Fibroblast of skin of left quadriceps (primary cell): ENCODE measurements around the gene RP9.

Source experiments
- DNase-seq, 2 experiments: peaks; one replicate each; pipeline ENCODE4 v3.0.0-alpha.2; 2013; ENCODE audit warnings: low read depth in 2 of 2

RP9 gene

GRCh38 chr7:33062782-33063443 lies 46.3 kb downstream of the RP9 start:
- DNase-seq = peak; percentile 92

GRCh38 chr7:33062023-33062781 lies 47.0 kb downstream of the RP9 start, which contains the start of gene NT5C3A:
Gene NT5C3A (minus strand): TSS chr7:33062776. CDS start chr7:33062705, 71 bp downstream.
- no peak for DNase-seq

GRCh38 chr7:33061282-33061937 lies 47.8 kb downstream of the RP9 start:
- DNase-seq = no peak

GRCh38 chr7:33059635-33060034 lies 49.6 kb downstream of the RP9 start:
- DNase-seq = no peak

- DNase-seq = no peak
Observed at GRCh38 chr7:33055158-33055557, 54.0 kb downstream of the RP9 start.

GRCh38 chr7:33054261-33054964 lies 54.8 kb downstream of the RP9 start:
- DNase-seq = no peak

- DNase-seq = no peak
Observed at GRCh38 chr7:33053721-33054120, 55.5 kb downstream of the RP9 start.

GRCh38 chr7:33050535-33051318 lies 58.5 kb downstream of the RP9 start:
- peak; percentile 37 to 44 for DNase-seq

- no peak for DNase-seq
Observed at GRCh38 chr7:33048704-33049103, 60.5 kb downstream of the RP9 start.

GRCh38 chr7:33048257-33048656 lies 60.9 kb downstream of the RP9 start:
- no peak for DNase-seq

GRCh38 chr7:33044986-33045385 lies 64.2 kb downstream of the RP9 start:
- DNase-seq = peak; percentile 23 to 28
